HG03442 (cell line): Measurements from ENCODE around the gene ARL2.
"Not testable (repeated sequence)": the region's sequence is repeated elsewhere in the genome, so short reads cannot be mapped to it uniquely, and the experiment has no call there.

Experiments used
- ATAC-seq: cut with Tn5 transposase; IDR thresholded peaks from one replicate; pipeline ENCODE4 v1.9.1; 2021; ENCODE audit warnings: mild to moderate bottlenecking, moderate library complexity; ENCODE audit not compliant: unreplicated experiment

ARL2 gene

DNA sequence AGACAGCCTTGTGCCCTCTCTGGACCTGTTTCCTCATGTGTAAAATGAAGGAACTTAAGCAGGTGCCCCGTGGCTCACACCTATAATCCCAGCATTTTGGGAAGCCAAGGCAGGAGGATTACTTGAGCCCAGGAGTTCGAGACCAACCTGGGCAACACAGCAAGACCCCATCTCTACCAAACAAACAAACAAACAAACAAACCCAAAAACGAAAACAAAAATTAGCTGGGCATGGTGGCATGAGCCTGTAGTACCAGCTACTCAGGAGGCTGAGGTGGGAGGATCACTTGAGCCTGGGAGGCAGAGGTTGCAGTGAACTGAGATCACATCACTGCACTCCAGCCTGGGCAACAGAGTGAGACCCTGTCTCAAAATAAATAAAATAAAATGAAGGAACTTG is 10.0 kb upstream of the ARL2 start:
- not testable (repeated sequence) for ATAC-seq

DNA sequence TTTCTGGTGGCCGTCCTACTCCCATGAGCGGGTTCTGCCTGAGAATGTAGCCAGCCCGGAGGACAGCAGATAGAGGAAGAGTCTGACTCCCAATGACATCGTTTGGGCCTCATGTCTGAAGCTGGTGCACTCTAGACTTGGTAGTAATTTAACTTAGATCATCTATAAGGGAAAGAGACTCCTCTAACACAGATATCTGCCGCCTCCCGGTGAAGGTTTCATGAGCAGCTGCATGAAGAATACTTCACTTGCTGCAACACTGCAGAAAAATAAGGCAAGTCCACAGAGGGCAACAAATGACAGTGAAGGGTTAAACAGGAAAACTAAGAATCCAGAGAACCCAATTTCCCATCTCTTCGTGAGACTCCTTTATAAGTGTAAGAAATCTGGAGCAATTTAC is 5.9 kb upstream of the ARL2 start:
- ATAC-seq: no peak

- ATAC-seq: no peak
Observed at GRCh38 chr11:65008873-65009272, 5.1 kb upstream of the ARL2 start.

GRCh38 chr11:65013130-65013887 is 651 bp upstream of the ARL2 start:
- ATAC-seq: peak; percentile 66

- ATAC-seq: no peak
Observed at GRCh38 chr11:65014726-65015227, 817 bp downstream of the ARL2 start.

DNA sequence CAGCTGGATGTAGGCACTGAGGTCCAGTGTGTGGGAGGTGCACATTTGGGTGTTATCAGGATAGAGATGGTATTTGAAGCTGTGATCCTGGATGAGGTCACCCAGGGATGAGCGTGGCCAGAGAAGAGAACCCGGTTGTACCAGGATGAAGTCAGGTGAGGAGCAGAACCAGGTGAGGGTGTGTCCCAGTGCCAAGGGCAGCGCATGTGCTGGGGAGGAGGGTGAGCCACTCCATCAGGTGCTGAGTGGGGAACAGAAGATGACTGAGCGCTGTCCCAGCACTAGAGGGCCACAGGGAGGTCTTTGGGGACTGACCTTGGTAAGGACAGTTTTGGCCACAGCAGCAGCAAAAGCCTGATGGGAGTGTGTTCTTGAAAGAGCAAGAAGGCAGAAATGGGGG is 2.7 kb downstream of the ARL2 start:
- ATAC-seq: no peak

- ATAC-seq: no peak
Observed at GRCh38 chr11:65017937-65018336, 4.0 kb downstream of the ARL2 start.

- no peak for ATAC-seq
Observed at GRCh38 chr11:65019824-65020223, 5.9 kb downstream of the ARL2 start.

DNA sequence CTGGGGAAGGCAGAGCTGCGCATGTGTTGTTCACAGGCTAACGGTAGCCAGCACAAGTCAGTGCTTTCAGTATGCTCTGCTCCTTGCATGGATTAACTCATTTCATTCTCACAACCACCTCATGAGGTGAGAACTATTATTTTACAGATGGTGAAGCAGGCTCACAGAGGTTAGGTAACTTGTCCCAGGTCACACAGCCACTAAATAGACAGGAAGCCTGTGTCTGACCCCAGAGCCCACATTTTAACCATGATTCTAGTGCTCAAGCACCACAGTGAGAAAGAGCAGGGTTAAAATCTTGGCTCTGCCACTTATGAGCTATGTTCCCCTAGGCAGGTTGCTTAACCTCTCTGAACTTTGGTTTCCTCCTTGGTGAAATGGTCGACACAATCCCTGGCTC is 7.0 kb downstream of the ARL2 start:
- no peak for ATAC-seq

DNA sequence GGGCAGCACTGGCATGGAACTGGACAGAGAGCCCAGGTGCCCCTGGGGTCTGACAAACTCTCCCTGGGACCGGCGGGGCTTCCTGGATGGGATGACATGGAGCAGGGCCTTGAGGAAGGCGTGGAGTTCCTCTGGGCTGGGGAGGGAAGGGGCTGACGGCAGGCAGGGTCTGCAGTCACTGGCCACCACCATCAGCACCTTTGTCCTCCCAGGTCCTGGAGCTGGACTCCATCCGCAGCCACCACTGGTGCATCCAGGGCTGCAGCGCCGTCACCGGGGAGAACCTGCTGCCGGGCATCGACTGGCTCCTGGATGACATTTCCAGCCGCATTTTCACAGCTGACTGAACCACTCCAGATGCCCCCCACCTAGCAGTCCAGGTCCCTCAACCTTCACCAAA is 7.5 kb downstream of the ARL2 start:
- no peak for ATAC-seq

GRCh38 chr11:65023502-65023901 is 9.5 kb downstream of the ARL2 start:
- not testable (repeated sequence) for ATAC-seq

DNA sequence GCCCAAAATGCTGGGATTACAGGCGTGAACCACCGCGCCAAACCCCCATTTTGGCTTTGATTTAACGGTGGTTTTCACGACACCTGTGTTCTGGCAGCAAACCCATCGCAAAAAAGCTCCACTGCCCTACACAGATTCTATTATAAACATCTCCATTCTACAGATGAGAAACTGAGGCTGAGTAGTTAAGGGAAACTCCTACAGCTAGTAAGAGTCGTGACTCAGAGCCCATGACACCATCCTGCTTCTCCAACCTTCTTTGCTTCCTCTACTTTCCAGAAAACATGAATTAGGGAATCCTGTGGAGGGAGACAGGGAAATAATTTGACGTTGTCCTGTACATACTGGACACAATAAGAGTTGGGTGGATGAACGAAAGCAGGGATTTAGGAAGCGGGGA is 12.8 kb downstream of the ARL2 start:
- no peak for ATAC-seq

DNA sequence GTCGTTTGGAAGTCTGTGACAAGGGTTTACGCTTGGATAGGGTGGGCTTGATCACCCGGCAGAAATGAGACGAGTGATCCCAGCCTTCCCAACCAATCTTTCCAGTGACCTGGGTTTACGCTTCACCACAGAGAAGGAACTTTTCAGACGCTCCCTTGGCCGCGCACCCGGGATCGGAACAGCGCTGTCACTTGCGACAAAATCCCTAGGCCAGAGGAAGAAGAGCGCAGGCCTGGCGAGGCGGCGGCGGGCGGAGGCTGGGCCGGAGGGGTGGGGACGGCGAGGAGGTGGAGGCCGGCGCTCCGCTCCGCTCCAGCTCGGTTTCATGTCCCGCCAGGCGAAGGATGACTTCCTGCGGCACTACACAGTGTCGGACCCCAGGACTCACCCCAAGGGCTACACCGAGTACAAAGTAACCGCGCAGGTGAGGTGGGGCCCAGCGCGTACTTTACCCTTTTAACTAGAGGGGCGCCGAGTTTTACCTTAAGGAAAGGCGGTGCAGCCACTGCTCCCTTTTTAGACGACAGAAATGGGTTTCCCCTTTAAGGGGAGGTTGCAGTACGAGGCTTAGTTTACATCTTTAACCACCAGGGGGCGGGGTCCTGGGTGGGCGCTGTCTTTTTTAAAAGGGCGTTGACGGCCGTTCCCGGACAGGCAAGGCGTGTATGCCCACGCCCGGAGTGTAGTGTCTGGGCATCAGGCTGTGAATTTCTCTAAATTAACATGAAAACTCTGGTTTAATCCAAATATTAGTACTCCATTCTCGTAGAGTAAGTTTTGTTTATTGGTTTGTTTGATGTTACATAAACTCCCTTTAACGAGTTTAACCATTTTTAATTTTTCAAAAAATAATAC is 13.5 kb downstream of the ARL2 start, which contains the start of gene SNX15:
SNX15 (plus strand) TSS at position 227 of the 855 bp plus-strand sequence; CDS start at position 326, 99 bp downstream.
- peak; percentile 84 for ATAC-seq

DNA sequence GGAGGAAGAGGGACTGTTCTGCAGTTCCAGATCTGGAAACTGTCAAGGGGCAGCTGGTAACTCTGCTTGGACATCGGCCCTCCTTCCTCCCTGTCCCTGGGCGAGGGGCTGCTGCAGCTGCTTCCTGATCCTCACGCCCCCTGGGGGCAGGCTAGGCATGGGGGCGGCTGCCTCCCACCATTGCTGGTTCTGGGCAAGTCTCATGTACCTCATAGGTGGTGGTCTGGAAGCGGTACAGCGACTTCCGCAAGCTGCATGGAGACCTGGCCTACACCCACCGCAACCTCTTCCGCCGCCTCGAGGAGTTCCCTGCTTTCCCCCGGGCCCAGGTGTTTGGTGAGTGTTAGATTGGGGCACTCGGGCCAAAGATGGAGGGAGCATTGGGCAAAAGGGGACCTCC is 18.3 kb downstream of the ARL2 start:
- no peak for ATAC-seq

GRCh38 chr11:65034423-65034822 is 20.5 kb downstream of the ARL2 start:
- no peak for ATAC-seq

GRCh38 chr11:65035579-65035978 is 21.6 kb downstream of the ARL2 start:
- no peak for ATAC-seq

DNA sequence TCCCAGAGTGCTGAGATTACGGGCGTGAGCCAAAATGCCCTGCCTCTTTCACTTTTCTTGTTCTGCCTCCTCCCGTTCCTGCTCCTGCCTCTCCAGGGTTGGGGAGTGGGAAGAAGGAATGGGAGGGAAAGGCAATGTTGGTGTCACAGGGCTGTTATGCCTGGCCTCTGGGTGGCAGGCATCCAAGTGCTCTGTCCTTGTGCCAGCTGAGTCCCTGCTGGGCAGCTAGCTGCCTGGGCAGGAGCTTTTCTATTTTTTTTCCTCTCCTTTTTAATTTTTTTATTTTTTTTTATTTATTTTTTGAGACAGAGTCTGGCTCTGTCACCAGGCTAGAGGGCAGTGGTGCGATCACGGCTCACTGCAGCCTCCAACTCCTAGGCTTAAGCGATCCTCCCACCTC is 23.0 kb downstream of the ARL2 start:
- no peak for ATAC-seq

DNA sequence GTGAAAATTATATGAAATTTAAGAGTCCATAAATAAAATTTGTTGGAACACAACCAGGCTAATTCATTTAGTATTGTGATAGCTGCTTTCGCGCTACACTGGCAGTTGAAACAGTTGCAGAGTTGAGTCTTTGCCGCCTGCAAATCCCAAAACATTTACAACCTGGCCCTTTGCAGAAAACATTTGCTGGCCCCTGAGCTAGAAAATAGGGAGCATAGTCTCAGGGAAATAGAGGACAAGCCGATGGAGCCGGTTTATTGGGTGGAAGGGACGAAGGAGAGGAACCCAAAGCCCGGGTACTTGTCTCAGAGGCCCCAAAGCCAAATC is 26.5 kb downstream of the ARL2 start:
- ATAC-seq: no peak

- ATAC-seq: peak; percentile 84
Observed at GRCh38 chr11:65040847-65041622, 27.1 kb downstream of the ARL2 start, which contains the start of gene SAC3D1. Gene SAC3D1, plus strand, starts transcription at chr11:65041210. Its CDS starts 83 bp downstream, at chr11:65041293.

- no peak for ATAC-seq
Observed at GRCh38 chr11:65042891-65043290, 28.9 kb downstream of the ARL2 start.

DNA sequence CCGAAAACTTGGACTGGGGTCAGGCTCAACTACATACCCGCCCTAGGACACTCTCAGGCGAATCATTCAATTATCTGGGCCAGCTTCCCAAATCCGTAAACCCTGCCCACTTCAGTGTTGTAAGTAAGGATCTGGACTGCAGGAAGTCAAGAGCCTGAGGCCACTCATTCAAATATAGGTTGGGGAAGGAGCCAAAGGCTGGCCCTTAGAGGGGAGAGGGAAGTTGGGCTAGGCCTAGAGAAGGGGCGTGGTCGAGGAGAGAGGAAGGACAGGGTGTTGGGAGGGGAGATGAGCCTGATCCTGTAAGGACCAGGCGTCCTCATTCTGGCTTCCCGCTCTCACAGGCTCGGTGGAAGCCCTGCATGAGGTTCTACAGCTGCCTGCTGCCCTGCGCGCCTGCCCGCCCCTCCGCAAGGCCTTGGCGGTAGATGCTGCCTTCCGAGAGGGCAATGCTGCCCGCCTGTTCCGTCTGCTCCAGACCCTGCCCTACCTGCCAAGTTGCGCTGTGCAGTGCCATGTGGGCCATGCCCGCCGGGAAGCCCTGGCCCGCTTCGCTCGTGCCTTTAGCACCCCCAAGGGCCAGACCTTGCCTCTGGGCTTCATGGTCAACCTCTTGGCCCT is 30.0 kb downstream of the ARL2 start:
- no peak for ATAC-seq
